CD4-positive, alpha-beta T cell treated with Interleukin-1 beta for 1 hour (primary cell): ENCODE data around the gene PSMB5.
"Not testable (repeated sequence)": the region's sequence is repeated elsewhere in the genome, so short reads cannot be mapped to it uniquely, and the experiment has no call there.

Source experiments
- DNase-seq, 2 donors: peaks; one replicate each; pipeline ENCODE4 v3.0.0-alpha.2; 2020 to 2022

Gene PSMB5

DNA sequence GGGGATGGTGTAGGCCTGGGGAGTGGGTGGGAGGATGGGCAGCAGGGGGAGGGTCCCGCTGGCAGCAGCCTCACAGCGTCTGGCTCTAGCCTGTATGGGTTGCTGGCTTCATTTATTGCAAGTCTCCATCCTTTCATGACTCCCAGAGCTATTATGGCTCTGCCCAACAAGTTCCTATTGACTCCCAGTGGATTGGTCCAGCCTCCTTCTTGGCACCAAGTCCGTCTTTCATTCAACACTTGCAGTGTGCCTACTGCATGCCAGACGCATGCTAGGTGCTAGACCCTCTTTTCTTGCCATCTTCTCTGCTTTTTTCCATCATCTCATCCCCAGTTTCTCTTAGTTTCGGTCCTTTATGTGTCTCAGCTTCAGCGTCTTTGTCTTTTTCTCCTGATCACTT, 8.4 kb upstream of the PSMB5 start:
- DNase-seq: no peak

DNA sequence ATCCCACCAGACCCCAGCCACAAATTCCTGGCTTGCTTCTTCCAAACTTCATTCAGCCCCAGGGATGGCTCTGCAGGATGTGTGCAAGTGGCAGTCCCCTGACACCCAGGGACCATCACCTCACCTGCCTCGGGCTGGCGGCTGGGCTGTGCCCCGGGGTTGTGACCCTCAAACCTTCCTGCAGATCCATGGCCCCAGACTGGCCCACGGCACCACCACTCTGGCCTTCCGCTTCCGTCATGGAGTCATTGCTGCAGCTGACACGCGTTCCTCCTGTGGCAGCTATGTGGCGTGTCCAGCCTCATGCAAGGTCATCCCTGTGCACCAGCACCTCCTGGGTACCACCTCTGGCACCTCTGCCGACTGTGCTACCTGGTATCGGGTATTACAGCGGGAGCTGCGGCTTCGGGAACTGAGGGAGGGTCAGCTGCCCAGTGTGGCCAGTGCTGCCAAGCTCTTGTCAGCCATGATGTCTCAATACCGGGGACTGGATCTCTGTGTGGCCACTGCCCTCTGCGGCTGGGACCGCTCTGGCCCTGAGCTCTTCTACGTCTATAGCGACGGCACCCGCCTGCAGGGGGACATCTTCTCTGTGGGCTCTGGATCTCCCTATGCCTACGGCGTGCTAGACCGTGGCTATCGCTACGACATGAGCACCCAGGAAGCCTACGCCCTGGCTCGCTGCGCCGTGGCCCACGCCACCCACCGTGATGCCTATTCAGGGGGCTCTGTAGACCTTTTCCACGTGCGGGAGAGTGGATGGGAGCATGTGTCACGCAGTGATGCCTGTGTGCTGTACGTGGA, 7.7 kb upstream of the PSMB5 start, which contains the start of gene PSMB11:
PSMB11 (plus strand) TSS at position 51 of the 804 bp plus-strand sequence; CDS start at position 65, 14 bp downstream.
- no peak for DNase-seq

DNA sequence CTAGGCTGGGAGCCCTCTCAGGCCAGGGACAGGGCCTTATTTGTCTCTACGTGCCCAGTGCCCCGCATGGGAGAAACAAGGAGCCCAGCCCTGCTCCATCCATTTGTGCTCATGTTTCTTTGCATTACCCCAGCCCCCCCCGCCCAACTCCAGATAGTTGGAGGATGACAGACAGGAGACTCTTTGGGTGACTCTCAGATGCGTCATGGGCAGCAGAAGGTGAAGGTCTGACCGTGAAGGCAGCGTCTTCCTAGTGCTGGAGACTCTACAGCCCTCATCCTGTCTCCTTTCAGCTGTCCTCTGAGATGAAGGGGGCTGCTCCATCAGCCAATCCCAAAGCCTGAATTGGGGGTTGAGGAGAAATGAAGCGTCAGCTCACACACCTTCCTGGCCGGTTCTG, 7.0 kb upstream of the PSMB5 start:
- no peak for DNase-seq

DNA sequence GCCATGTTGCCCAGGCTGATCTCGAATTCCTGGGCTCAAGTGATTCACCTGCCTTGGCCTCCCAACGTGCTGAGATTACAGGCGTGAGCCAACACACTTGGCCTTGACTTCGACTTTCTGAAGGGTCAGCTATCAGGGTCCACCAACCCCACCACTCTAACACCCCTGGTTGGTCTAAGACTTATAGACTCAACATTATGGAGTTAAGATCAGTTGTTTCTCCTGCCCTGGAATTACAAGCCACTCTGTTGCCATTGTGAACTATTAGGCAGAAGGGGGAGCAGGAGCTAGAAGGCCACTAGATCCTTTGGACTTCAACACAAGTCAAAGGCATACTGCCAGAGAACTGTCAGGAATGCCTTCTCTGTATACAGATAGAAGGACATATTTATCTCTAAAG, 5.4 kb upstream of the PSMB5 start:
- no peak for DNase-seq

- DNase-seq: no peak
Measured at GRCh38 chr14:23035303-23036144, 824 bp upstream of the PSMB5 start.

DNA sequence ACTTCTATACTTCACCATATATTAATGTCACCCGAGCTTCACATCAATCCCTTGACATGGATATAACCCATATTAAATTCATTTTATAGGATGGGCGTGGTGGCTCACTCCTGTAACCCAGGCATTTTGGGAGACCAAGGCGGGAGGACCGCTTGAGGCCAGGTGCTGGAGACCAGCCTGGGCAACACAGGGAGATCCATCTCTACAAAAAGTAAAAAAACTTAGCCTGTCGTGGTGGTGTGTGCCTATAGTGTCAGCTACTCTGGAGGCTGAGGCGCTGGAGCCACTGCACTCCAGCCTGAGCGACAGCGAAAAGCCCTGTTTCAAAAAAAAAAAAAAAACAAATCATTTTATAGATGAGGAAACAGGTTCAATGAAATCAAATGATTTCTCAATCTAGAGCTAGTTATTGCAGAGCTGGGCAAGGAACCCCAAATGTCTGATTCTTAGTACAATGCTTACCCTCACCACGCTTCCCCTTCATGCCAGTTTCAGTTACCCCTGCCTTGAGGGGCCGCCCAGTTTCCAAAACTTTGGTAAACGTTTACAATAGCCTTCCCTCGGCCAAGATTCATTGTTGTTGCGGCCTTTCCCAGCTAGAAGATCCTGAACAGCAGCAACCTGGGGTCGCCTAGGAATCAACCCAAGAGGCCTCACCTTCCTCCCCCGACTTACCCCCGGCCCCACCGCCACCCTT, 751 bp downstream of the PSMB5 start:
- DNase-seq: no peak

DNA sequence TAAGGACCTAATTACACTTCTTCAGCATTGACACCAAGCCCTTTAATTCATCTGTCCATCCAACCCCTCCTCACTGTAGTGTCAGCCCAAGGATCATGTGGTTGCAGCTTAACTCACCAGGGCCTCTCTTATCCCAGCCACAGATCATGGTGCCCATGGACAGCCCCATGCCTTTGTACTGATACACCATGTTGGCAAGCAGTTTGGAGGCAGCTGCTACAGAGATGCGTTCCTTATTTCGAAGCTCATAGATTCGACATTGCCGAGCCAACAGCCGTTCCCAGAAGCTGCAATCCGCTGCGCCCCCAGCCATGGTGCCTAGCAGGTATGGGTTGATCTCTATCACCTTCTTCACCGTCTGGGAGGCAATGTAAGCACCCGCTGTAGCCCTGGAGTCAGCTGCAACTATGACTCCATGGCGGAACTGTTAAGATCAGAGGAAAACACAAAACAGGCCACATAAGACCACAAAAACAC, 1.4 kb downstream of the PSMB5 start:
- no peak for DNase-seq

- no peak for DNase-seq
Measured at GRCh38 chr14:23030936-23031335, 3.8 kb downstream of the PSMB5 start.

GRCh38 chr14:23028799-23029198, 5.9 kb downstream of the PSMB5 start:
- peak in 1 of 2 donors; percentile 43 for DNase-seq

- DNase-seq: no peak
Measured at GRCh38 chr14:23025151-23025814, 9.4 kb downstream of the PSMB5 start.

DNA sequence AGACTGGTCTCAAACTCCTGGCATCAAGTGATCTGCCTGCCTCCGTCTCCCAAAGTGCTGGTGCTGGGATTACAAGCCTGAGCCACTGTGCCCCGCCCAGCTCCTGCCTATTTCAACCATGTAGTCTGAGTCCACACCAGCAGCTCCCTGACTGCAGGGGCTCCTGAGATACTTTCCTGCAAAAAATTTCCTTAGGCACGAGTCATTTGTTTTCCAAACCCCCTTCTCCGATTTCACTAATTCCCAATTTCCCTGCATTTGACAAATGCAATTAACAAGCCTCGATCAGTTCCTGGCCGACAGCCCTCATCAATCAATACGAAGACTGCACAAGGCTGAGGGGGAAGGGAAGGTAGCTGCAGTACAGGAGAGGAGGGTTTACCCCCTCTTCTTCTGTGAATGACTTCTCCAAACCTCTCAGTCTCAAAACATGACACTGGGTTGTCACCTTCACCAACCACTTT, 10.1 kb downstream of the PSMB5 start:
- DNase-seq: no peak

DNA sequence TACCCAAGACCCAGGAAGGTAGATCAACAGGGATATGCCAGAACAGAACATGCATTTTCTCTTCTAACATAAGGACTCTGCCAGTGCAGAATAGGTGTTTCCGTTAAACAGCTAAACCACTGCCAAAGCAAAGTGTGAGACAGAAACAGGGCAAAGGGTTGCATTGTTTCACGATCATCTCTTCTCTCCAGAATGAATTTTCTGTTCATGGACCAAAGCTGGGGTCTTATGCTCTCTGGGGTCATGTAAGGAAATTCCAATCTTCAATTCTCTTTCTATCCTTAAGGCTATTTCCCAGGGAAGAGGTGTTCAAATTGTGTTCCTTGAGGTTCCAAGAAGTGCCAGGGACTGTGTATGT, 10.9 kb downstream of the PSMB5 start:
- no peak for DNase-seq

DNA sequence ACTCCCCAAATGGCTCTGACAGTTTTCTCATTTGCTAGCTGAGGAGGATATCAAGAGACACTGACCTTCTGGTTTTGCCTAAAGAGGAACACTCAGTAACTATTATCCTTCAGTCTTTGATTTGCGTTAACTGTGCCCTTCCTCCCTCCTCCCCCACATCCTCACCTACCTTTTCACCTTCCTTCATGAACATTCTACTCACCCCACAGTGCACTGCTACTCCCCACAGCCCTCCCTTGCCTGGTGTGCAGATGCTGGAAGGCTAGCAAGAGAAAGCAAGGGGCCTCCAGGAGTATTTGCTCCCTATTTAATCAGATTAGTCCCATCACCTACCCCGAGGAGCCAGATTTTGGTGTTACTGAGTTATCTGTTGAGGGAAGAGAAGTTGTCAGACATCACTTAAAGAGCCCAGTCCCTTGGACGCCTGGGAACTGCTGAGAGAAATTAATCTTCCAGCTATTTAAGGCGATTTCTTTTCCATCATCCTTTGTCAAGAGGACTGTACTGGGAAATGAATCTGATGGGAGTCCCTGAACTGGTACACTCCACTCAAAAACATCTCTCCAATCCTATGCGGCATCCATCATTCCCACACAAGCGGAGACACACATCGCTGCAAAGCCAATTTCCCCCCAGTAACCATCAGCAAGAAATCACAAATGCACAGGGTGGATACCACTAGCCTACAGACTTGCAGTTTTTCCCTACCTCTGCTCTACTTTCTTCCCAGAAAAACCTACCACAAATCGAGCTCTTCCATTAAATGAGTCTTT, 11.5 kb downstream of the PSMB5 start:
- DNase-seq: no peak

GRCh38 chr14:23021889-23022442, 12.7 kb downstream of the PSMB5 start:
- DNase-seq: no peak

DNA sequence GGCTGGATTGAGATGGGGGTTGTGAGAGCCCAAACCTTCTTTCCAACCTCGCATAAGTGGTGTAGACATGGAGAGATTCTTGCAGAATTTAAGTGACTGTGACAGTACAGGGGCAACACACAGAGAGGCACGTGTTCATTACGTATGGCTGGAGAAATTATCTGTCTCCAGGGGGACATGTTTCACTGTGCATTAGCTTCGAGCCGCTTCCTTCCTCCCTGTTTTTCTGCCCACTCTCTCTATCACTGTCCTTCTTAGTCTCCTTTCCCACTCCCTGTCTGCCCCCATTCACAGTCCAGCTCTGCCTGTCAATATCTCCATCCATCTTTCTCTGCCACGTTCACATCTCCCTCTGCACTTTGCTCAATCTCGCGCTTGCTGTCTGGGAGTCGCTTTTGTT, 13.3 kb downstream of the PSMB5 start:
- no peak for DNase-seq

DNA sequence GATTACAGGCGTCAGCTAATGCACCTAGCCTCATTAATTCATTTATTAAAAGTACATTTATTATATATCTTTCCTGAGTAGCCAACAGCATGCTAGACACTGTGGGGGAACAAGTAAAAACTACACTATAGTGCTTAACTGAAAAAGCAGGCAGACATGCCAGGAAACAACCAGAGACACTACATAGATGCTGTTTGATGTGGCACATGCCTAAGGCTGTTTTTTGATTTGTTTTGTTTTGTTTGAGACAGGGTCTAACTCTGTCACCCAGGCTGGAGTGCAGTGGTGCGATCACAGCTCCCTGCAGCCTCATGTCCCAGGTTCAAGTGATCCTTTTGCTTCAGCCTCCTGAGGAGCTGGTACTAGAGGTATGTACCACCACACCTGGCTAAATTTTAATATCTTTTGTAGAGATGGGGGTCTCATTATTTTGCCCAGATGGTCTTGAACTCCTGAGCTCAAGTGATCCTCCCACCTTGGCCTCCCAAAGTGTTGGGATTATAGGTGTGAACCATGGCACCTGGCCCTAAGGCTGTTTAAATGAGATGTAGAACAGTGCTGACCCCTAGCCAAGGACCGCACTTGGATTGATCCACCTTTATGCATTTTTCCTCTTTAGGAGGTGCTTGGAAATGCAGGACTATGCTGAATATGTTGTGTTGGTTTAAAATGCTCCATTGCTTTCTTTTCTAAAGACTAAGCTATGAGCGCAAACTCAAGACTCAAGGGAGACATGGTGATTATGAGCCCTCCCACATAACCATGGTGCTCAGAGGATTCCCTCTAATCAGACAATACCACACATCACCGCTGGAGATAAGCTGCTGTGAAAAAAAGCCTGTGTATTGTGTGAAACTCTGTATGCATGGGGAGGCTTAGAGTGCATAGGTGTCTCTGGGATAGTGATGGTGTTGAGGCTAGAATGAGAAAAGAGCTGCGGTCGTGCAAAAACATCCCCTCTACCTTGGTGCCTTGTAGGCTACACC, 14.3 kb downstream of the PSMB5 start:
- DNase-seq: peak in 1 of 2 donors; percentile 3

GRCh38 chr14:23018107-23018506, 16.6 kb downstream of the PSMB5 start:
- DNase-seq: no peak

DNA sequence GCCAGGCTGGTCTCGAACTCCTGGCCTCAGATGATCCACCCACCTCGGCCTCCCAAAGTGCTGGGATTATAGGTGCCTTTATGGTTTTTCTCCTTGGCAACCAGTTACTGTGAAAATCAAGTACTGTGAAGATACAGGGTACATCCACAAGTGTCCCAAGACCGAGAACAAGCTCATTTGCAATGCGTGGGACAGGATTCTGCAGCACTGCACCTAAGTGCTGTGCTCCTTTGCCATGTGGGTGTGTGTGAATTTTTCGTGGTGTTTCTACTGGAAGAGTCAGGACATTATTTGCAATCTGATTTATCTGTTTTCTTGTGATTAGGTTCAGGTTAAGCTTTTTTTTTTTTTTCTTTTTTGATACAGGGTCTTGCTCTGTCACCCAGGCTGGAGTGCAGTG, 17.6 kb downstream of the PSMB5 start:
- no peak for DNase-seq

DNA sequence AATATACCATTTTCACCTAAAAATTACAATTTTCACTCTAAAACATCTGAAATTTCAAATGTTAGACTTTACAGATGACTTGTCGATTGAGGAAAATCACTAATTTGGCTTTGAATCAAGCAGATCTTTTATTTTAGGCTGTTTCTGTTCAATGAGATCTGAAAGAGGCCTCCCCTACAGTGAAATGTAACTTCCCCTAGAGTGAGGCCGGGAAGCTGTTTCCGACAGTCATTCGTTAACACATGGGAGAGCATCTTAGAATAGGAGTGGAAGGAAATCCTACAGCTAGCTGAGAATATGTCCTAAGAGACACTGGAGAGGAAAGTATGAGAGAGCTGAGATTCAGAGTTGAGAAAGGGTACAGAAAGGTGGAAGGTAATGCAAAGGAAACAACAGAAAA, 19.1 kb downstream of the PSMB5 start:
- no peak for DNase-seq

DNA sequence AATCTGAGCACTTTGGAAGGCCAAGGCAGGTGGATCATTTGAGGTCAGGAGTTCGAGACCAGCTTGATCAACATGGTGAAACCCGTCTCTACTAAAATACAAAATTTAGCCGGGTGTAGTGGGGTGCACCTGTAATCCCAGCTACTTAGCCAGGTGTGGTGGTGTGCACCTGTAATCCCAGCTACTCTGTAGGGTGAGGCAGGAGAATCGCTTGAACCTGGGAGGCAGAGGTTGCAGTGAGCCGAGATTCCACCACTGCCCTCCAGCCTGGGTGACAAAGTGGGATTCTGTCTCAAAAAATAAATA, 21.0 kb downstream of the PSMB5 start:
- DNase-seq: not testable (repeated sequence)
